Right ventricle myocardium superior (tissue), 1 donor: ENCODE results near the gene ITPKA. TPM values are rescaled to one million over a fixed set of nuclear protein-coding genes. Genes with fewer than 3 reads are reported as not detected.
A peak's percentile ranks its signal among the peaks of the same experiment; 100 is the strongest.

Experiments used
- ATAC-seq: fragments of 200-7000 bp; cut with Tn5 transposase; one replicate; pipeline ENCODE4 v1.9.1; 2020; ENCODE audit warnings: mild to moderate bottlenecking; ENCODE audit not compliant: poor library complexity
- DNase-seq: peaks from one replicate; pipeline ENCODE4 v3.0.0-alpha.2; 2020
- intact Hi-C: fragments of 100-400 bp; cut with DNase I; formaldehyde crosslinking; loops from one replicate; pipeline ENCODE4 v1.11.2; 2022
- total RNA-seq: library from RNA; stranded (reverse); fragmentation: NEBNext Ultra II Directional; extraction: Animal tissue kit (Norgen Biotek cat#: 25700); gene quantifications from one replicate; pipeline ENCODE4 v1.2.1, GENCODE V29; 2021
- donor health status: DM: no; HTN: yes; CAD: no; lungs with severe emphysema.

Gene ITPKA
- total RNA-seq, 1 donor from 2014 or later = 2.6 TPM

DNA sequence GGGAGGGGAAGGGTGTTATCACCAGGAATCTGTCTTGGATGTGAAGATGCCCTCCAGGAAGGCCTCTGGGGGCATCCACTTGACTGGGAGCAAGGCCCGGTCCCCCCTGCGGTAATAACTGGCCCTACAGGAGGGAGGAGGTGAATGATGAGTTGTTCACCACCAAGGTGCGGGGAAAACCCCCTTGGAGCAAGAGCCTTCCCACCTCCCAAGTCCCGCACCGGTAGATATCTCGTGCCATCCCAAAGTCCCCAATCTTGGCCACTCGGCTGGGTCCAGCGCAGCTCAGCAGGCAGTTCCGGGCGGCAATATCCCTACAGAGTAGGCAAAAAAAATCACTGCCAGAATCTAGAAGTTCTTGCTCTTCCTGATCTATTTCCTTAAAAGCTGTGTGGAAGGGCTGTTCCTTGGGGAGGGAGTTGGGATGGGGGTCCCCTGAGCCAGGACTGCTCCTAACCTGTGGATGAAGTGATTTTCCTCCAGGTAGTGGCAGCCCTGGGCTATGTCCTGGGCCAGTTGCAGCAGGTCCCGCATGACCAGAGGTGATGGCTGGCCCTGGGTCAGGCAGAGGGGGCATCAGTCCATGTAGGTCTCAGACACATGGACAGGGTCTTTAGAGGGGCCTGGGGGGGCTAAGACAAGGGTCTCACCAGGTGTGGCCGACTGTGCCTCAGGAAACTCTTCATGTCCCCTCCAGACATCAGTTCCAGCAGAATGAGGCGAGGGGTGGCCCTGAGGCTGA lies 11.2 kb downstream of the ITPKA start:
- ATAC-seq = no peak
- intact Hi-C loops = no loop called here
- DNase-seq = no peak

GRCh38 chr15:41505776-41506175 lies 12.1 kb downstream of the ITPKA start:
- intact Hi-C loops = no loop called here
- no peak for DNase-seq
- ATAC-seq = no peak

DNA sequence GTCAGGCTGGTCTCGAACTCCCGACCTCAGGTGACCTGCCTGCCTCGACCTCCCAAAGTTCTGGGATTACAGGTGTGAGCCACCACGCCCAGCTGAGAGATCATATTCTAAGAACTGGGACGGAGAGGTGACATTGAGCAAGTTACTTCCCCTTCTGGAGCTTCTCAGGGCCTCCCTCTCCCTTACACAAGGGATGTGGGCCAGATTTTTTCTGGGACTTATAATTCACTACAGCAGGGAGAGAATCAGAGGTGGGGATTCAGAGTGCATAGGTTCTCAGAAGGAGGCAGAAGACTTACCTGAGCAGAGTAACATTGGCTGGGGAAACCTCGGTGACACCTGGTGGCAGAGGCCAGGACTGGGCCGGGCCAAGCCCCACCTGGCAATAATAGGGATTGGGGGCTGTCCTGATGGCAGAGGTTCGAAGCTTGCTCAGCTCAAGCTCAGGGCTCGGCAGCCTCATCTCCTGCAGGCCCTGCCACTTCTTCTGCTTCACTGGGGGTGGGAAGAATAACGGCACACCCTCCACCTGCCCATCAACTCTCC lies 13.2 kb downstream of the ITPKA start:
- no peak for ATAC-seq
- intact Hi-C loops = no loop called here
- no peak for DNase-seq

DNA sequence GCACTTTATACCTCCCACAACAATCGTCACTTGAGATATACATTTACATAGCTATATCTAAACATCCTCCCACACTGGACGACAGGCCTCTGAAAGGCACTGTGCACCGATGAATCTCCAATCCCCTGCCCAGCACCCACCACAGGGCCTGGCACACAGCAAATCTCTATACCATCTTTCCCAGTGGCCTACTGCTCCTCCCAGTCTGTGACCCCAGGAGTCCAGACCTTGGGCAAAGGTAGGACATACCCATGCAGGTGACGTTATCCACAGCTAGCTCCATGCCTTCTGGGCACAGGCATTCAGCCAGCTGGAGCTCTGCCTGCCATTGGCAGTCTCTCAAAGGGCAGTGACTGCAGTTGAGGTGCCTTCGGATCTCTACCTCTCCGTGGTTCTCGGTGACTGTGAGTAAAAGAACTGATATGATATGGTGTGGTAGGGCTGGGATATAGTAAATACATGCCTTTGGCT lies 14.2 kb downstream of the ITPKA start:
- DNase-seq (no peak), ATAC-seq (peak; percentile 63)
- intact Hi-C loops = no loop called here

DNA sequence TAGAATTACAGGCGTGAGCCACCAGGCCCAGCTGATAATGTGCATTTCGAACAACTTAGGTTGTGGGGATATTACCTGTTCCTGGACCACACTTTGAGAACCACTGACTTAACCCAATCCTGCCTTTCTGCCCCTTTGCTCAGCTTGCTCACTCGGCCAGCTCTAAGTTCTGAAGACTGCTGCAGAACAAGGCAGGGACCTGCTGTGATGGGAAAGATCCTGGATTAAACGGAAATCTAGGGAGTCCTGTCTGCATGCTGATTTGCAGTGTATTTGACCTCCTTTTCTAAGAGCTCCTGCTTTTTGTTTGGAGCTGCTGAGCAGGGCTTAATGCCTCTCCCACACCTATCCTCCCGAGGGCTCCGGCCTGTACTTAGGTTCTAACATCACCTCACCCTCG lies 17.1 kb downstream of the ITPKA start:
- intact Hi-C loops = no loop called here
- DNase-seq (no peak), ATAC-seq (no peak)

GRCh38 chr15:41511331-41511898 lies 17.7 kb downstream of the ITPKA start:
- ATAC-seq (no peak), DNase-seq (no peak)
- intact Hi-C loops = no loop called here

GRCh38 chr15:41511899-41512369 lies 18.3 kb downstream of the ITPKA start:
- ATAC-seq (no peak), DNase-seq (no peak)
- intact Hi-C loops = no loop called here

GRCh38 chr15:41512512-41512939 lies 18.9 kb downstream of the ITPKA start:
- ATAC-seq (peak; percentile 14), DNase-seq (no peak)
- intact Hi-C loops = no loop called here

GRCh38 chr15:41512940-41513505 lies 19.3 kb downstream of the ITPKA start:
- no peak for DNase-seq
- ATAC-seq = peak; percentile 55

GRCh38 chr15:41513506-41514227 lies 20.0 kb downstream of the ITPKA start, which contains the start of gene LTK:
TSS of gene LTK (minus strand) at chr15:41513827. CDS start at chr15:41513709, 118 bp downstream.
- ATAC-seq (peak; percentile 26), DNase-seq (no peak)
- intact Hi-C loops = no loop called here

More at GRCh38 chr15:41512940-41513505, 19.3 kb downstream of the ITPKA start:
- intact Hi-C loops = no loop called here

DNA sequence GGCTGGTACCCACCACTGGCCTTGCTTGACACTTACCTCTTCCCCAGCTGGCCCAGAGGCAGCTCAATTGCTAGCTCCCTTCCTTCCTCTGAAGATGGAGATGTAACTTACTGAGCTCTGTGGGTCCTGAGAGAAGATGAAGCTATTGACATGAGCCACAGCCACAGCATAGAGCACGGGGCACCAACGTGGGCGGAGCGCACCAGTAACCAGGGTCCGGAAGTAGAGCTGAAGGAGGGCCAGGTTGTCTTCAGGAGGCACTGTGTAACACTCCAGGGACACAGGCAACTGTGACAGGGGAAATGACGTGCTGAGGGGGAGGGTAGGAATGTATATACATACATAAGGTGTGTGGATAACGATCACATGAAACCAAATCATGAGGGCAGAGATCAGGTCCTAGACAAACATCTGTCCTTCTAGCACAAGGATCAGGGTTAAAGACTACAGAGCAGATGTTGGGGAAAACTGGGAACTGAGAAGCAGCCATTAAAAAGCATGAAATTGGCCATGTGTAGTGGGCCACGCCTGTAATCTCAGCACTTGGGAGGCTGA lies 24.3 kb downstream of the ITPKA start:
- ATAC-seq (no peak), DNase-seq (no peak)
- intact Hi-C loops = no loop called here

- intact Hi-C loops = no loop called here
- DNase-seq (no peak), ATAC-seq (no peak)
These were observed 27.0 kb downstream of the ITPKA start for GRCh38 chr15:41520636-41521035.

- intact Hi-C loops = no loop called here
These were observed 27.9 kb downstream of the ITPKA start for GRCh38 chr15:41521614-41522013.

GRCh38 chr15:41523097-41523496 lies 29.4 kb downstream of the ITPKA start:
- intact Hi-C loops = no loop called here

More at GRCh38 chr15:41521614-41522013, 27.9 kb downstream of the ITPKA start:
- DNase-seq (no peak), ATAC-seq (no peak)

DNA sequence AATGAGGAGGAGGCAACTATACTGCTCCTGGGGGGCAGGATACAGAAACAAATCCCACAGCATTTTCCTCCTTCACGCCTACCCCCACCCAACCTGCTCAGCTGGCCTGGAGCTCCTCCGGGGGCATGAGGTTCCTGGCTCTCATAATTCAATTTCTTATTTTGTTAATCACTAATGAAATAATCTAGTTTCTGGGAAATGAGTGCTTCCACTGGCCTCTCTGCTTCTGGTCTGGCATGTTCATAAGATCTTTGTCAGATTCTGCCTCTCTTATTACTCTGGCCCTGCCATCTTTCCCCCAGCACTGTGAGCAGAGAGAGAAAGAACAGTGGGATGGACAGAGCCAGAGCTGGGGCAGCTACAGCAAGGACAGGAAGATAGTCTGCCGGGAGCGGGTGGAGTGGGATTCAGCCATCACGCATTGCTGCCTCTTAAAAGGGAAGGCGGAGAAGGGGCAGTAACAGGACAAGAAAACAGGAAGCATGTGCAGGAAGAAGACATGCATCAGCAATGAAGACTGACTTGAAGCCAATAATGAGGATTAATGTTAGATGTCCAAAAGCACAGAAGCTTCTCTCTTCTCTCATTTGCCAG lies 36.8 kb downstream of the ITPKA start:
- intact Hi-C loops = no loop called here
- DNase-seq (no peak), ATAC-seq (no peak)

More at GRCh38 chr15:41523097-41523496, 29.4 kb downstream of the ITPKA start:
- ATAC-seq (no peak), DNase-seq (no peak)

- DNase-seq = peak; percentile 10
- ATAC-seq = no peak
- intact Hi-C loops = no loop called here
These were observed 41.9 kb downstream of the ITPKA start for GRCh38 chr15:41535544-41535943.

GRCh38 chr15:41536866-41537265 lies 43.2 kb downstream of the ITPKA start:
- intact Hi-C loops = no loop called here
- ATAC-seq = no peak
- peak; percentile 18 for DNase-seq

GRCh38 chr15:41543521-41543870 lies 49.8 kb downstream of the ITPKA start:
- peak; percentile 36 for ATAC-seq
- intact Hi-C loops = no loop called here
- DNase-seq = no peak
